GM18951 (cell line): ENCODE measurements around the gene SLC25A12.

ENCODE experiments used
- POLR2A ChIP-seq: IDR thresholded peaks from 4 replicates; pipeline ENCODE4 v1.6.1; 2011; ENCODE audit warnings: mild to moderate bottlenecking; ENCODE audit not compliant: insufficient read length, insufficient read depth; ENCODE audit errors: extremely low read depth
- in situ Hi-C: fragments of 300-500 bp; cut with MboI; formaldehyde crosslinking; loops from one replicate; pipeline ENCODE4 v1.12.0; 2022; ENCODE audit warnings: low sequenced_read_pairs, mixed read lengths, inconsistent platforms; ENCODE audit not compliant: unreplicated experiment

The SLC25A12 gene

DNA sequence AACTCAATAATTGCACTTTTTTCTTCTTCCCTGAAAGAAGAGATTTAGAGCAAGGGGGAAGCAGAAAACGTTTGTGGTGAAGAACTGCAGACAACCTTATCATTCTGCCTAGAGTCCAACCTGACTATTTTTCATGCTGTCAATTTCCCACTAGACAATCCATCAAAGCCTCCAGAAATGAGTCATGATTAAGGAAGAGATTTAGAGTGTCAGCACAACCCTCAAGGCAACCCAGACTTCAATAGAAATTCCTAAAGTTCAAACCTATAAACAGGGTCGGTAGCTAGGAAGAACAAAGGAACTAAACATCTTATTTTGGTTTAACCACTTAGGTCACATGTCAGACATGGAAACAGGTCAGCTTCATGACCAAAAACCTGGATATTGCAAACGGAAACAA, 86.9 kb downstream of the SLC25A12 start:
- TF ChIP-seq POLR2A = no peak
- in situ Hi-C loops = loop anchor here (25.0 kb wide), 1 partner anchor 305 kb away; the partner anchor contains the start of gene DLX2

DNA sequence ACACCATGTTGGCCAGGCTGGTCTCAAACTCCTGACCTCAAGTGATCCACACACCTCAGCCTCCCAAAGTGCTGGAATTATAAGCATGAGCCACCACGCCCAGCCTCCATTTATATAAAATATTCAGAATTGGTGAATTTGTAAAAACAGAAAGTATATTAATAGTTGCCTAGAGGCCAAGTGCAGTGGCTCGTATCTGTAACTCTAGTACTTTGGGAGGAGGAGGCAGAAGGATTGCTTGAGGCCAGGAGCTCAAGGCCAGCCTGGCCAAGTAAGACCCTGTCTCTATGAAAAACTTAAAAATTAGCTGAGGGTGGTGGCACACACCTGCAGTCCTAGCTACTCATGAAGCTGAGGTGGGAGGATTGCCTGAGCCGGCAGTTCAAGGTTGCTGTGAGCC, 89.6 kb downstream of the SLC25A12 start:
- in situ Hi-C loops = loop anchor here (25.0 kb wide), 1 partner anchor 308 kb away; the partner anchor contains the start of gene DLX2
- no peak for TF ChIP-seq POLR2A

DNA sequence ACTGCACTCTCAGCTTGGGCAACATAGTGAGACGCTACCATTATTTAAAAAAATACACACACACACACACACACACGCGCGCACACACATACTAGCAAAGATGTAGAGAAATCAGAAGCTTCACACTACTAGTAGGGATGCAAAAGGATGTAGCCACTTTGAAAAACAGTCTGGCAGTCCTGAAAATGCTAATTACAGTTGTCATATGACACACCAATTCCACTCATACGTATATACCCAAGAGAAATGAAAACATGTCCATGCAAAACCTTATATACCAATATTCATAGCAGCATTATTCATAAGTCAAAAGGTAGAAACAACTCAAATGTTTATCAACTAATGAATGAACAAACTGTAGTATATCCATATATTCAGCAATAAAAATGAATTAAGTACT, 90.3 kb downstream of the SLC25A12 start:
- no peak for TF ChIP-seq POLR2A
- in situ Hi-C loops = loop anchor here (25.0 kb wide), 1 partner anchor 309 kb away; the partner anchor contains the start of gene DLX2

DNA sequence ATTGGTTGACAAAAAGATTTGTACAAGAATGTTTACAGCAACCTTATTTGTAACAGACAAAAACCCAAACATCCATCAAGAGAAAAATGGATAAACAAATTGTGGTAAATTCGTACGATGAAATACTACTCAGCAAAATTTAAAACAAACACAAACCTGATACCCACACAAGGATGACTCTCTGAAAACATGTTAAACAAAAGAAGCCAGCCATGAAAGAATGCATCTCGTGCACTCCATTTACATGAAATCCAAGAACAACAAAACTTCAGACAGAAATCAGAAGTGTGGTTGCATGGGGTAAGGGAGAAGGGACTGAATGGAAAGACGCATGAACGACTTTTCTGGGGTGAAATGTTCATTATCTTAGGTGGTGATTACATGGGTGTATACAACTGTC, 93.4 kb downstream of the SLC25A12 start:
- in situ Hi-C loops = loop anchor here (25.0 kb wide), 1 partner anchor 312 kb away; the partner anchor contains the start of gene DLX2
- no peak for TF ChIP-seq POLR2A

DNA sequence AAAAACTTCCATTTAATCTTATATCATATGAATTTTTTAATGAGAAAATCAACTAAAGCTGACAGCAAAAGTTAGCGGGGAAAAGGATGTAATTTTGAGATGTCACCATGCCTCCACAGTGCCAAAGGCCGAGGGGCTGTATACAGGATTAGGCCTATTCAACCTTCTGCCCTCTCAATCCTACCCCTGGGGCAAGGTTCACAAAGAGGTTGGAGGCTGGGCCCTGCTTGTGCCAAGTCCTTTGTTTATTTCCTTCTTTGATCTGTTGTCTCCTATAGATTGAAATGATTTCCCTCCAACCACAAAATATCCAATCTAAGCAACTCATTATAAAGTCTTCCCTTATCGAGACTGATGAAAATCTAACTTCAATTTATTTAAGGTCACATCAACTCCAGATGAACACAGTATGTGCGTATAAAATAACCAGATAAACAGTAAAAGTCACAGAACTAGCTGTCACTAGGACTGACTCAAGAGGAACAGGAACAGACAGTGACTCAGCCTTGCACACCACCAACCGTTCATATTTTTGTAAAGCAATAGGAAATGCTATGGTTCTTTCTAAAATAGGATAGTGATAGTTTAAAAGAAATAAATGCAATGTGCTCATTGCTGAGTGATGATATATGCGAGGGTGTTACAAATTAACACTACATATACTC, 95.8 kb downstream of the SLC25A12 start:
- no peak for TF ChIP-seq POLR2A
- in situ Hi-C loops = no loop called here

DNA sequence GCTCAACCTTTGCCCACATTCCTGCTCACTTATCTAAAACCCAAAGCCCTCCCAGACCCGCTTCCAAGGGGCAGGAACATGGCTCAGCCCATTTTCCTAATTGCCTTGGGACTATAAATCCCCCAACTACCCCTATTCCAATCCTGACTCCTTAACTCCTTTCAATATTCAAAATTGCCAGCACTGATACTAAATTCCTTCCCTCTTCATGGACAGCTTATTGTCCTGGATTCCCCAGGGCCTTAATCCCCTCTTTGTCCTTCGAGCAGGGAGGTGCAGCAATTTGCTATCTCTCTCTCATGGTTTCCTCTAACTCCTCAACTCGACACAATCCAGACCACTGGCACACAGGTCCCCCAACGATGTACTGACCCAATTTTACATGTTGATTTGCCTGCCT, 99.1 kb downstream of the SLC25A12 start:
- in situ Hi-C loops = no loop called here
- TF ChIP-seq POLR2A = no peak

DNA sequence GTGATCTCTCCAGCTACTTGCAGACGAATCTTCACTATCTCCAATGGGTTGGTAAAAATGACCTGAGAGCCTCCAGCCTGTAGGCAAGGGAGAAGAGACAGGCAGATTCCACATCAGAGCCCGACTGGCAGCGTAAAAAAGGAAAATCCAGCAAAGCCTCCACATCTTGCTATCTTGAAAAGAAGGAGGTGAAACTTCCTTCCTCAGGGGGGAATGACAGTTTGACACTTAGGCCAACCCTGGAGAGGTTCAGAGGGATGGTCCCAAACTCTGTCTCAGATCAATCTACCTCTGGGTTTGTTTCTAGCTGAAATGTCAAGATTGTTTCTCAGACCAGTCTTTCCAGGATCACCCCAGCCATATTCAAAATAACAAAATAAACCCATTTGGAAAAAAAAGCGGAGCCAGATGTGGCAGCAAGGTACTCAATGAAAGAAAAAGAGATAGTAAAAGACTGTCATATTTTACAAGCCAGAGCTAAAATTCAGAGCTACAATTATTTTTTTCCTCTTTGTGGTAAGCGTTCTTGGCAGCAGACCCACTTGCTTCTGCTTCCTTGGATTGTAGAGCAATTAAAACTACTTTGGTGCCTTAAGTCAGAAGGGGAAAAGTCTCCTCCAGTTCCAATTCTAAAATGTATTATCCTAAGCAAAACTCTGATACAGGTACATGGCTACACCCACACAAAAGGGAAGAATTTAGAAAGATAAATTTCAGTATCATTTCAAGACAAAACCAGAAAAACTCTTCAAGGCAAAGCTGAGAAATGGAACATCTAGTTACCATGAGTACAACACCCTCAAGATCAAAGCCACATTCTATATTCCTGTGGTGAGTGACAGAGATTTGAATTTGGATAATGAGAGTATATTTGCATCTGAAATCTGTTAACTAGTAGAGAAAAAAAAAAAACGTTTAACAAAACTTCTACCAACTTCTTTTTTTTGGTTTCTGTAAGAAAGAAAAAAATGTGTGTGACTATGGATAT, 100.1 kb downstream of the SLC25A12 start:
- in situ Hi-C loops = no loop called here

DNA sequence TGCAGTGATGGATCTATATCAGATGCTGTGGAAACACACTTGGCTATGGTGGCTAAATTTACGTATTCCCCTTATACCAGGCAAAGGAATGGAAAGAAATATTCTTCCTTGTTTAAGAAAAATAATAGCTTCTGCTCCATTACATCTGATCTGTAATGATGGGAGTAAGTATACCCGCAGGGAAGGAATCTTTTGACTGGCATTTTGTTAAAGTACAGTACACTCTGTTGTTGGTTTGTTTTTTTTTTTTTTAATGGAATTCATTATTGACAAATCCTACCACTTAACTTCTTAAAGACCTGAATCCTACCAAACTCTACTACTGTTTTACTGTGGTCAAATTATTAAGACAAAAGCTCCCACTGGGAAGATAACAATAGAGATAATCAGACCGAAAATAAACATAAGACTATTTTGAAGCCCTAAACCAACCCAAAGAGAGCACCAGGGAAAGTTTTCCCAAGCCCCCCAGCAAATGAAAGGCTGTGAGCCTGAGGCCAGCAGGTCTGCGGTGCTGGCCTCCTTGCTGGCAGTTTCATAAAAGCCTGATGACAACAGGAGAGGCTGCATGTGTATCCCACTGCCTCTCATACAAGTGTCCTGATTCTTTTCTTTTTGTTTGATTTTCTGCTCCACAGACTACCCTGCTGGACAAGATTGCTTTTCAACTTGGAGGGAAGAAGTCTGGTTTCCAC, 101.0 kb downstream of the SLC25A12 start:
- in situ Hi-C loops = no loop called here
- TF ChIP-seq POLR2A = no peak

More for the DNA sequence above, 100.1 kb downstream of the SLC25A12 start:
- no peak for TF ChIP-seq POLR2A

DNA sequence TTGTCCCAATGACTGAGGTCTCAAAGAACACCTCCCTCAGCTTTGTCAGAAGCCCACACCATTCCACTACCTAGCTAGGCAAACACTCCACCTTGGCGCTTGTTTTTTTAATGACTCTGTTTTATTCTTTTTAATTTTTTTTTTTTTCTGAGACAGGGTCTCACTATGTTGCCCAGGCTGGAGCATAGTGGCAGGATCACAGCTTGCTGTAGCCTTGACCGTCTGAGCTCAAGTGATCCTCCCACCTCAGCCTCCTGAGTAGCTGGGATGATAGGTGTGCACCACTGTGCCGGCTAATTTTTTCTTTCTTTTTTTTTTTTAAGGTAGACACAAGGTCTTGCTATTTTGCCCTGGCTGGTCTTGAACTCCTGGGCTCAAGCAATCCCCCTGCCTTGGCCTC, 101.9 kb downstream of the SLC25A12 start:
- in situ Hi-C loops = no loop called here
- no peak for TF ChIP-seq POLR2A

DNA sequence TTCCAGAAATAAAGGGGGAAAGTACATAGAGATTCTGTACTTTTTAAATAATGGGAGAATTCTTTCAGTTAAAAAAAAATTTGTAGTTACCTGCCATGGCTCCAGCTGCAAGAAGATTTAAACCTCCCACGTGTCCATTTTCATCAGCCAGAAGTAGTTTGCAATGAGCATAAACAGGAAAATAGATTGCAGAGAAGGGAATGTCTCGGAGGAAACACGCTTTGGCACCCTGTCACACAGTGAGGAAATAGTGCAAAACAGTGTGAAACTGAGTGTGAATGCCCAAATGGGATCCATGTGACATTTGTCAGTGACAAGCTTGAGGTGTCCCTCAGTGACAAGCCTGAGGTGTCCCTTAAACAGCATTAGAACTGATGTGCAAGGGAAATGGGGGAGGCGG, 102.7 kb downstream of the SLC25A12 start:
- no peak for TF ChIP-seq POLR2A
- in situ Hi-C loops = no loop called here

DNA sequence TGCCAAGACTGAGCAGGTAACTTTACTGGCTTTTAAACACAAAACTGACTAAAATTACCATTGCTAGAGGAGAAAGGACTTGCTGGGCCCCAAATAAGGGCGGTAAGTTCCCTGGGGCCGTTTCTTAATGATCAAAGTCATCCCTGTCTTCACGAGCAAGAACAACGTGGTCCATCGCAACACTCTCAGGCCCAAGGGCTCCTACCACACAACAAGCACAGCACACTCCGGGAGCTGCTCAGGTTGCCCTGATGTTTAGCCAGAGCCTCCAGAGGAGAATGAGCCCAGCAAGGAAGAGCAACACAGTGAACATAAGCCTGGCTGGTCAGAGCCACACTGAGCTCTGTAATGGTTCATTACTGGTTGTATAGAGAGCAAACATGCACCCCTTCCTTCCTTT, 104.1 kb downstream of the SLC25A12 start:
- TF ChIP-seq POLR2A = no peak
- in situ Hi-C loops = no loop called here

DNA sequence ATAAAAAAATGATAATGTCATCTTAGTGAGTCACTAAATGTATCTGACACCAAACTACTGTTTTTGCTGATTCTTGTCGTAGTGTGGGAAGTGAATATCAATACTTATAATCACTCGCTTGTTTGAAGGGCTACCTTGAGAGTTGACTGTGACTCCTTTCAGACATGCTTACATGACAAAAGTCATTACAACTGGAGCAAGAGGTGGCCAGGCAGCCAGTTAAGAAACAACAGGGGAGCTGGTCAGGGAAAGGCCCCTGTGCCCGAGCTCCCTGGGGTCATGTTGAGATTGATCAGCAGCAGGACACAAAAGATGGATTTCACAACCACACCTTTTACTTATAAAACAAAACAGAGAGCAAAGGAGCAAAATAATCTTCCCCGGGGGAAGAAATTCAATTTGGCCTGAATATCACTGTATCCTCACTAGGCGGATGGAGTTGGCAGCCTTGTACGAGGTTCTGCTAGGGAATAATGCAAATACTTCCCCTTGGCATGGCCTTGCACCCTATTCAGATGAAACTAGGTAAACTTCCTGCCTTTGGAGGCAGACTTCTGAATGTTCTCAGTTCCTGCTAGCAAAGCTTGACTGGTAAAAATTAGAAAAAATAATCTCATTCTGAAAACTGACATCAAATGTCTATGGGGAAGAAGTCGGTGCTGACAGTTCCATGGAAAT, 105.6 kb downstream of the SLC25A12 start:
- TF ChIP-seq POLR2A = no peak
- in situ Hi-C loops = no loop called here

DNA sequence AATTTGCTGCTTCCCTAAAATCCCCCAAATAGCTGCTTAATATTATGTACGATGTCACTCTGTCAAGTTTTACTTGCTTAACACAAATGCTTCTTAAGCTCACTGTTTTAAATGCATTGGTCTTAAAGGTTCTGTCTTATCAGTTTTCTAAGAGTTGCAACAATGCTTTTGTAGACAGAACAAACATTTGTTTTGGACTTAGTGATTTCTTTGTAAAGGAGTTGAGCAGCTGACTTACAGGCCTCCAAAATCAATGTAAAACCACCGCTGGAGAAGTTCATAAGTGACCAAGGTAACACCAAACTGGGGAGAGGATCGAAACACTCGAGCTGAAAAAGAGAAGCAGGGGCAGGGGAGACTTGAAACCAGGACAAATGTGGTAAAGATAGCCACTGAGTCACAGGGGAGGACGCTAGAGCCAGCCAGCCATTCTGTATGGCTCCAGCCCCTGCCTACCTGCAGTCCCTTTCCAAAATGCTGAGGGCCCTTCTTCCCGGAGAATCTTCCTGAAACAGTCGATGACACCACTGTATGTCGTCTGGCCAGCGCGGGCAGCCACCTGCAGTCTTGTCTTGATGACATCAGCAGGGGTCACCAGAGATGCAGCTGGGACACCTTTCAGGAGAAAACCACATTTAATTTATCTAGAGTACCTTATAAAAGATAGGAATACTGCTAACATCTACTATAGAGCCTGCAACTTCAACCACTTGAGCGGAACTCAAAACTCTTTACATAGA, 106.5 kb downstream of the SLC25A12 start:
- in situ Hi-C loops = no loop called here
- no peak for TF ChIP-seq POLR2A
